Coronary artery (tissue), 2 donors: ENCODE results near the gene TBC1D13.
A peak's percentile ranks its signal among the peaks of the same experiment; 100 is the strongest.

Source experiments
- DNase-seq: peaks from one replicate; pipeline ENCODE4 v3.0.0-alpha.2; 2017; ENCODE audit warnings: low spot score
- H3K27ac ChIP-seq, 2 donors: fragments of 200-600 bp; sonication (generic); one replicate each; pipeline ENCODE4 v1.5.1; 2016 to 2019
- H3K4me3 ChIP-seq: fragments of 200-600 bp; sonication (generic); 2 replicates; pipeline ENCODE4 v1.5.1; 2016; ENCODE audit warnings: mild to moderate bottlenecking, moderate library complexity
- CTCF ChIP-seq: fragments of 200-600 bp; sonication (generic); IDR thresholded peaks from one replicate; pipeline ENCODE4 v1.5.1; 2019; ENCODE audit warnings: antibody characterized with exemption

Gene TBC1D13

GRCh38 chr9:128757602-128758001 is 29.5 kb upstream of the TBC1D13 start:
- no peak for TF ChIP-seq CTCF
- no peak overlapping the region for H3K4me3 ChIP-seq
- H3K27ac ChIP-seq, result no peak overlapping the region
- DNase-seq, result no peak

GRCh38 chr9:128762671-128763449 is 24.2 kb upstream of the TBC1D13 start:
- Histone ChIP-seq H3K27ac (no peak overlapping the region), H3K4me3 (no peak overlapping the region)
- DNase-seq, result no peak
- TF ChIP-seq CTCF, result no peak

GRCh38 chr9:128764361-128764760 is 22.7 kb upstream of the TBC1D13 start:
- TF ChIP-seq CTCF, result no peak
- DNase-seq, result no peak
- no peak overlapping the region for H3K27ac ChIP-seq
- no peak overlapping the region for H3K4me3 ChIP-seq

GRCh38 chr9:128765499-128765898 is 21.6 kb upstream of the TBC1D13 start:
- Histone ChIP-seq H3K4me3 (no peak overlapping the region), H3K27ac (no peak overlapping the region)
- DNase-seq, result no peak
- TF ChIP-seq CTCF, result no peak

GRCh38 chr9:128768606-128769005 is 18.4 kb upstream of the TBC1D13 start:
- DNase-seq, result no peak
- no peak overlapping the region for H3K4me3 ChIP-seq
- H3K27ac ChIP-seq, result no peak overlapping the region
- TF ChIP-seq CTCF, result no peak

- Histone ChIP-seq H3K27ac (peak overlapping the region; percentile 80 to 95), H3K4me3 (peak overlapping the region; percentile 90)
- TF ChIP-seq CTCF, result no peak
- DNase-seq, result no peak
These were observed 16.6 kb upstream of the TBC1D13 start for GRCh38 chr9:128770286-128771030.
